KMS-11 (cell line): Measurements from ENCODE around the gene TMEM121B.

Experiments
- H2AFZ ChIP-seq: fragments of 200-600 bp; sonication (generic); 2 replicates; pipeline ENCODE4 v1.6.1; 2016; ENCODE audit warnings: antibody characterized with exemption, mixed run types, low read depth
- H3K27ac ChIP-seq: fragments of 200-600 bp; sonication (generic); 2 replicates; pipeline ENCODE4 v1.6.1; 2016; ENCODE audit warnings: mild to moderate bottlenecking, mixed run types
- H3K27me3 ChIP-seq: fragments of 200-600 bp; sonication (generic); 2 replicates; pipeline ENCODE4 v1.6.1; 2017; ENCODE audit warnings: mild to moderate bottlenecking, low read depth, mixed run types, moderate library complexity; ENCODE audit not compliant: insufficient read depth
- H3K36me3 ChIP-seq: fragments of 200-600 bp; sonication (generic); 2 replicates; pipeline ENCODE4 v1.6.1; 2017; ENCODE audit warnings: mild to moderate bottlenecking, mixed run types; ENCODE audit not compliant: insufficient read depth
- H3K4me1 ChIP-seq: fragments of 200-600 bp; sonication (generic); 2 replicates; pipeline ENCODE4 v1.6.1; 2016; ENCODE audit warnings: mild to moderate bottlenecking, low read depth, mixed run types; ENCODE audit not compliant: poor library complexity, severe bottlenecking
- H3K4me2 ChIP-seq: fragments of 200-600 bp; sonication (generic); 2 replicates; pipeline ENCODE4 v1.7.0; 2016; ENCODE audit warnings: mild to moderate bottlenecking, mixed run types
- H3K4me3 ChIP-seq: fragments of 200-600 bp; sonication (generic); IDR thresholded peaks from 2 replicates; pipeline ENCODE4 v1.6.1; 2017; ENCODE audit warnings: low read depth, low read length, mixed read lengths; ENCODE audit not compliant: insufficient read depth
- H3K79me2 ChIP-seq: fragments of 200-600 bp; sonication (generic); 2 replicates; pipeline ENCODE4 v1.6.1; 2016; ENCODE audit warnings: low read depth, mixed run types; ENCODE audit not compliant: insufficient read depth
- H3K9ac ChIP-seq: fragments of 200-600 bp; sonication (generic); 2 replicates; pipeline ENCODE4 v1.6.1; 2016; ENCODE audit warnings: mild to moderate bottlenecking, mixed run types
- H4K20me1 ChIP-seq: fragments of 200-600 bp; sonication (generic); 2 replicates; pipeline ENCODE4 v1.6.1; 2016; ENCODE audit warnings: mild to moderate bottlenecking, mixed run types; ENCODE audit not compliant: insufficient read depth
- TF ChIP-seq, protein P1 (sequence below): fragments of 200-600 bp; sonication (generic); conservative IDR thresholded peaks from 2 replicates; pipeline ENCODE4 v1.6.1; 2017; ENCODE audit warnings: low read depth, mild to moderate bottlenecking, antibody characterized with exemption, low read length, moderate library complexity, mixed read lengths

Gene TMEM121B

DNA sequence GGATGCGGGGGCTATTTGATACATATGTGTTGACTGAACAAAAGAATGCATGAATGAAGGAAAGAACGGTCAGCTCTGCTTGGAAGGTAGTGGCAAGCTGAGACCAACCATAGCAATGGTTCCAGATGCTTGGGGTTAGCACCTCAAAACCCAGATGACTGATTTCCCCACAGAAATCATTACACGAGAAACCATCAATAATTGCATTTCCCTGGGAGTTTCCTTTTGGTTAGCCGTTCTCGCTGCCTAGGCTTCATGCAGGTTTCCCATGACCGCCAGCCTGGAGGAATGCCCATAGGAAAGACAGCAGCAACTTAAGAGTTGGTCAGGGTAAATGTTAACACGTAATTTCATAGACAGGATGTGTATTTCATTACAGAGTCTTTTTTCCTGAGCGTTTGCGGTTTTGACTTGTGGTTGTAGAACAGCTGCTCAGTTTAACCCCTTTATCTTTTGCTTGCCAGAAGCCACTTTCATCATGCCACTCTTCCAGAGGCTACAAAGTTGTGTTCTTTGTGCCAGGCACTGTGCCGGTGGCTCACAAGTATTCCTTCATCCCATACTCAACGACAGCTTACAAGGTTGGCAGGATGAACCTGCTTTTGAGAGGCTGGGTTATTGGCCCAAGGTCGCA is 33.5 kb downstream of the TMEM121B start:
- H4K20me1 ChIP-seq, result no peaks in the 10 kb centered on the region
- 0 out of 2 replicates have a peak, but pooled peaks cover 5% of the 10 kb centered on the region for H3K79me2 ChIP-seq
- peaks cover 39% of the 10 kb centered on the region for H3K4me1 ChIP-seq
- TF ChIP-seq, protein P1, sequence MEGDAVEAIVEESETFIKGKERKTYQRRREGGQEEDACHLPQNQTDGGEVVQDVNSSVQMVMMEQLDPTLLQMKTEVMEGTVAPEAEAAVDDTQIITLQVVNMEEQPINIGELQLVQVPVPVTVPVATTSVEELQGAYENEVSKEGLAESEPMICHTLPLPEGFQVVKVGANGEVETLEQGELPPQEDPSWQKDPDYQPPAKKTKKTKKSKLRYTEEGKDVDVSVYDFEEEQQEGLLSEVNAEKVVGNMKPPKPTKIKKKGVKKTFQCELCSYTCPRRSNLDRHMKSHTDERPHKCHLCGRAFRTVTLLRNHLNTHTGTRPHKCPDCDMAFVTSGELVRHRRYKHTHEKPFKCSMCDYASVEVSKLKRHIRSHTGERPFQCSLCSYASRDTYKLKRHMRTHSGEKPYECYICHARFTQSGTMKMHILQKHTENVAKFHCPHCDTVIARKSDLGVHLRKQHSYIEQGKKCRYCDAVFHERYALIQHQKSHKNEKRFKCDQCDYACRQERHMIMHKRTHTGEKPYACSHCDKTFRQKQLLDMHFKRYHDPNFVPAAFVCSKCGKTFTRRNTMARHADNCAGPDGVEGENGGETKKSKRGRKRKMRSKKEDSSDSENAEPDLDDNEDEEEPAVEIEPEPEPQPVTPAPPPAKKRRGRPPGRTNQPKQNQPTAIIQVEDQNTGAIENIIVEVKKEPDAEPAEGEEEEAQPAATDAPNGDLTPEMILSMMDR, result no peak
- no peak overlapping the region for H2AFZ ChIP-seq
- peak overlapping the region; percentile 82 for H3K4me2 ChIP-seq
- H3K27ac ChIP-seq, result peak overlapping the region; percentile 40; the same call in 1 of the 2 replicates
- H3K27me3 ChIP-seq, result no peaks in the 10 kb centered on the region
- H3K4me3 ChIP-seq, result no peak overlapping the region
- H3K9ac ChIP-seq, result peak overlapping the region; percentile 5; the same call in 1 of the 2 replicates
- H3K36me3 ChIP-seq, result no peaks in the 10 kb centered on the region

DNA sequence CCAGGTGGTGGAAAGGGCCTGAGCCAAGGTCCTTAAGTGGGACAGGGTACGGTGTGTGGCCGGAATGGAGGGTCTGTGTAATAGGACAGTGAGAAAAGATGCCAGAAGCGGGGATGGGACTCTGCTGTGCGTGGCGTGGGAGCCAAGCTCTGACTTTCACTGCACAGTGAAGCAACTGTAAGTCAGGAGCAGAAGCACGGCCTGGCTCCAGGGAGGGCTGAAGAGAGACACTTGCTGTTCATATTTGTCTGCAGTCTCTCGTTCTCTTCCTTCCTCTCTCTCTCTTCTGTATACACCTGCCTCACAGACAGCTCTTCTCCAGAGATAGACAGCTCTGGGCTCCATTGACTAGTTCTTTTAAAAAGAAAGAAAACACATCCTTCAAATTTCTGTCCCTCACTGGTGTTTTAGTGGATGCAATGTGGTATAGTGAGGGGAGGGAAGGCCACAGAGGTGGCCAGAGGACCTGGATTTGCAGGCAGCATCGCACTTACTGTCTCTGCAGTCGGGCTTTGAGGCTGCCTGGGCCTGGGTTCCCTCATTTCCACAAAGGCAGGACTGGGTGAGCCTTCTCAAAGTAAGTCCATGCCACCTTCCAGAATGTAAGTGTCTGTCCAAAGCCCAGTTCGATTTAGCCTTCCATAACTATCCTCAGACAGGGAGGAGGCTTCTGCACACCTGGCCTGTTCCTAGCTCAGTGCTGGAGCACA is 34.2 kb downstream of the TMEM121B start:
- Histone ChIP-seq H3K4me1 (peaks cover 39% of the 10 kb centered on the region), H3K27ac (peak overlapping the region; percentile 40; the same call in 1 of the 2 replicates), H3K4me2 (peak overlapping the region; percentile 82), H3K9ac (no peak overlapping the region; the same call in 1 of the 2 replicates), H3K27me3 (no peaks in the 10 kb centered on the region), H4K20me1 (no peaks in the 10 kb centered on the region), H3K4me3 (no peak overlapping the region), H3K79me2 (0 out of 2 replicates have a peak, but pooled peaks cover 5% of the 10 kb centered on the region), H3K36me3 (no peaks in the 10 kb centered on the region), H2AFZ (no peak overlapping the region)
- TF ChIP-seq, protein P1, result no peak

DNA sequence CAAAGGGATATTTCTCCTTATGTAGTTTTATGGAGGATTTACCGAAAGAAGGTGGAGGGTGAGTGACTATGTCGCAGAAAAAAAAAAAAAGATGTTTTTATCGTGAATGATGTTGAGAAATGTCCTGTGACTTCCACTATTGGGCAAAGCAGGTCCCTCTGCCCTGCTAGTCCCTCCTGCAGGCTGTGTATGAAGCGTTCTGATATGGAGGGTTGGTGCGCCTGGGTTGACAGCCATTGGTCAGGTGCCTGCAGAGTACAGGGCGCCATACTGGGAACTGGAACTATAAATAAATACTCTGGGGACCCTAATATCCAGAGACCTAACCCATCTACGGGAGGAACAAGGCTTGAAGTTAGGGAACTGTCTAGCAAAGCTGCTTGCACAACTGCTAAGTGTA is 34.9 kb downstream of the TMEM121B start:
- Histone ChIP-seq H3K36me3 (no peaks in the 10 kb centered on the region), H3K4me3 (no peak overlapping the region), H3K27me3 (no peaks in the 10 kb centered on the region), H3K79me2 (0 out of 2 replicates have a peak, but pooled peaks cover 5% of the 10 kb centered on the region), H3K4me1 (peaks cover 39% of the 10 kb centered on the region), H3K9ac (no peak overlapping the region), H3K27ac (no peak overlapping the region), H2AFZ (no peak overlapping the region), H4K20me1 (no peaks in the 10 kb centered on the region), H3K4me2 (no peak overlapping the region)
- TF ChIP-seq, protein P1, result no peak

DNA sequence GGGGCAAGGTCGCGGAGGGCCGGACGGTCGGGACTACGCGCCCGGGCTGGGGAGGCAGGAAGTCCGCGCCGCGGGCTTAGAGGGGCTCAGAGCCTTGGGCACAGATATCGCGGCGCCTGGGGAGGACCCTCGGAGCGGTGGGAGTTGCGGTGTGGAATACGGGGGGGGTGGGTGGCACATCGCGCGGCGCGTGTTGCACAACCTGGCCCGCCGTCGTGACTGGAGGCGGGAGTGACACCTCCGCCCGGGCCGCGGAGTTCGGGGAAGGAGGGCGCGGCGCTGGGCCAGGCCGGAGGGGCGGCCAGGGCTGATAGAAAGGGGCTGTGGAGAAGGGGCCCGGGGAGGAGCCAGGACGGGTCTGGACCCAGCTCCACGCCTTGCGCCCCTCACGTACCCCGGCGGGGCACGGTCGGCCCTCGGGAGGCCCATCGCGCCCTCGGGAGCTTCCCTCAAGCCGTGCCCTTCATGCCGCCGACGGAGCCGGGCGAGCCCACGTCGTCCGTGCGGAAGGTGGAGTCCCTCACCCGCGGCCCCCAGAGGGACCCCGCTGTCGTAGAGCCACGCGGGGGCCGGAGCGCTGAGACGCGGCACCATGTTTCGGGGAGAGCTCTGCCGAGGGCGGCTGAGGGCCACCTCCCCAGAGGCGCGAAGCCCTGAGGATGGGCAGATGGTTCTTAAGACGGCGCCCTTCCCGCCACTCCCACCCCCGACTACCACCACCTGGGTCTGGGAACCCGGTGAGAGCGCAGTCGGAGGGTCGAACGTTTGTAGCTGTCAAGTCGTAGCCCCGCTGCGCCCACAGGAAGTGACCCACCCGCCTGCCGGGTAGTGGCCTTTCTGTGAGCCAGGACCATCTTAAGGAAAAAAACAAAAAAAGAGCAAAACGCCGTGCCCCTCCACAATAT is 35.6 kb downstream of the TMEM121B start:
- TF ChIP-seq, protein P1, result no peak
- Histone ChIP-seq H3K27me3 (no peaks in the 10 kb centered on the region), H3K36me3 (no peaks in the 10 kb centered on the region), H3K27ac (no peak overlapping the region), H3K79me2 (0 out of 2 replicates have a peak, but pooled peaks cover 5% of the 10 kb centered on the region), H3K4me3 (no peak overlapping the region), H4K20me1 (no peaks in the 10 kb centered on the region), H3K4me2 (peak overlapping the region; percentile 78), H3K4me1 (peaks cover 39% of the 10 kb centered on the region), H3K9ac (peak overlapping the region; percentile 77), H2AFZ (peak overlapping the region; percentile 78; the same call in 1 of the 2 replicates)
